Epithelial cell of proximal tubule (primary cell): ENCODE data around the gene TRERF1. TPM values are rescaled to one million over a fixed set of nuclear protein-coding genes. Genes with fewer than 3 reads are reported as not detected.

Source experiments
- DNase-seq: peaks from one replicate; pipeline ENCODE4 v3.0.0-alpha.2; 2011; ENCODE audit warnings: low read depth
- H3K4me3 ChIP-seq: 2 replicates; pipeline ENCODE4 v1.5.1; 2011; ENCODE audit warnings: low read depth, mild to moderate bottlenecking, low read length
- CTCF ChIP-seq: conservative IDR thresholded peaks from 2 replicates; pipeline ENCODE4 v1.5.1; 2012; ENCODE audit warnings: low read depth, mild to moderate bottlenecking, low read length
- total RNA-seq: library from RNA; depleted of rRNA; stranded (reverse); fragments of >200 nt; gene quantifications from 2 replicates; pipeline ENCODE4 v1.2.3, GENCODE V29; 2015

Gene TRERF1
- total RNA-seq, 1 donor from 2014 or later = 2.2 TPM

- no peak overlapping the region for H3K4me3 ChIP-seq
- TF ChIP-seq CTCF = no peak
- DNase-seq = no peak
Observed at GRCh38 chr6:42459888-42460287, 8.2 kb upstream of the TRERF1 start.

- no peak for DNase-seq
- no peak overlapping the region for H3K4me3 ChIP-seq
- TF ChIP-seq CTCF = no peak
Observed at GRCh38 chr6:42454428-42454791, 2.7 kb upstream of the TRERF1 start.

- no peak for TF ChIP-seq CTCF
- DNase-seq = no peak
- H3K4me3 ChIP-seq = peak overlapping the region; percentile 79
Observed at GRCh38 chr6:42453654-42454427, 2.1 kb upstream of the TRERF1 start.

- peak overlapping the region; percentile 79 for H3K4me3 ChIP-seq
- DNase-seq = no peak
- no peak for TF ChIP-seq CTCF
Observed at GRCh38 chr6:42453031-42453653, 1.4 kb upstream of the TRERF1 start.

GRCh38 chr6:42452171-42453030 is 675 bp upstream of the TRERF1 start:
- DNase-seq = peak; percentile 30
- TF ChIP-seq CTCF = no peak
- H3K4me3 ChIP-seq = peak overlapping the region; percentile 79

- TF ChIP-seq CTCF = no peak
- H3K4me3 ChIP-seq = peak overlapping the region; percentile 79
- DNase-seq = no peak
Observed at GRCh38 chr6:42450477-42451332, 1.0 kb downstream of the TRERF1 start.
